GM19395 (cell line): ENCODE data around the gene ASB8.
A peak's percentile ranks its signal among the peaks of the same experiment; 100 is the strongest.
"Not testable (repeated sequence)": the region's sequence is repeated elsewhere in the genome, so short reads cannot be mapped to it uniquely, and the experiment has no call there.

ENCODE experiments used
- ATAC-seq: cut with Tn5 transposase; IDR thresholded peaks from one replicate; pipeline ENCODE4 v1.9.1; 2021; ENCODE audit warnings: mild to moderate bottlenecking, moderate library complexity; ENCODE audit not compliant: unreplicated experiment

Gene ASB8

GRCh38 chr12:48142818-48143674 is 14.3 kb downstream of the ASB8 start:
- no peak for ATAC-seq

DNA sequence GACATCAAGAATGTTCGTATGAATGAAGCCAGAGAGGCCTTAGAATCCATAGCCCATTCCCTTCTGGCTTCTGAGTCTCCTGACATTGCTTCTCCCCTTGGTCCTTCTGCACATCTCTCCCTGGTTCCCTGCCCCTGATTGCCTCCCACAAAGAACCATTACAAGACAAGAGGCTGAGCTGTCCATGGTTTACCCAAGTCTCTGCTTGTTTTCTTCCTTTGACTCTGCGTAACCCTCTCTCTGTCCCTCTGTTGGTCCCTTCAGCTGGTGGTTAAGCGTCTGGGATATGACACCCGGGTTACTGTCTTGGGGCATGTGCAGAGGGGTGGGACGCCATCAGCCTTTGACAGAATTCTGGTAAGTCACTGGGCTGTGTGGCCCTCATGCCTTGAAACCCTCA is 22.3 kb downstream of the ASB8 start:
- no peak for ATAC-seq

GRCh38 chr12:48132826-48133225 is 24.5 kb downstream of the ASB8 start:
- ATAC-seq: no peak

GRCh38 chr12:48131517-48131916 is 25.8 kb downstream of the ASB8 start:
- ATAC-seq: no peak

DNA sequence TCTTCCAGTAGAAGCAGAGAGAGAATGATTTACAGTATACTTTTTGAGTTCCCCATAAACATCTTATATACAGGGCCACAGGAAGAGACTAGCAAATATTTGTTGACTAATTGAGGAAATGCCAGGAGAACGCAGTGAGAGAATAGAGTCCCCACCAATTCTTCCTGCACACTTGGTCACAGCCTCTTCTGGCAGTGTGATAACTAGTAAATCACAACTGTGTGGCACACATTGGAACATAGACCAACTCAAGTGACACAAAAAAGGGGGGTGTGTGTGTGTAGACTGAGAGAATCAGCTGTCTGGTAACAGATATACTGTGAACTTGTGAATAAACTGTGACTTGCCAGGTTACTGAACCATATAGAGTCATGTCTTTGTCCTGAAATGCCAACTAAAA is 27.9 kb downstream of the ASB8 start:
- no peak for ATAC-seq

DNA sequence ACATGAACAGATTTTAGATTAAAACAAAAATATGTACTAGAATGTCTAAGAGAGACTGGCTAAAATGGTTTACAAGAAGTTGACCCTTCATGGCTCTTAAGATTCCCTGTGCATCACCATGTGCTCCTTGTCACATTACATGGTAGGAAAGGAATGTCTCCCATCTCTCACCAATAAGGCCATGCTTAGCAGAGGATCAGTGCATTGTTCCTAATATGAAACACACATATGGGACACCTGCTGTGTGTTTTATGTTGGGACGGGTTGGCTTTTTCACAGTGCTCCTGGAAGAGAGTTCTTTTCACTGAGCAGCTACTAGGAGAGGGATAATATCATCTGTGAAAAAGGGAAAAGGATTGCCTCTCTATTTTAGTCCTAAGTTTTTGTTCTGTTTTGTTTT is 28.5 kb downstream of the ASB8 start:
- no peak for ATAC-seq

- ATAC-seq: no peak
Observed at GRCh38 chr12:48126953-48127630, 30.2 kb downstream of the ASB8 start.

DNA sequence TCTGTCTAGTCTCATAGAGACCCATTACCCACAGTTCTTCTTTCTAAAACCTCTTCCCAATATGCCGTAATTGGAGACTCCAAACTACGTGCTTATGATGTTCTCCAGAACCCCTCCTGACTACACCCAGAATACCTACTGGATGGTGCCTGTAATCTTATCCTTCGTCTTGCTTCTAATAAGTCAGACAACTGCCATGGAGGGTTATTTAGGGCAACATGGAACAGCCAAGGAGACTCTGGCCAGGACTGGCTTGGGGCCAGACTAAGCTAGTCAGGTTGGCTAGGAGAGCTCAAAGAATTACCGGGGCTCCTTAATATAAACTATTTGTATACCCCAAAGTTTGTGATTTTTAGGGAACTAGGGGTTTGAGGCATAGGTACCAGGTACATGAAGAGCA is 31.3 kb downstream of the ASB8 start:
- ATAC-seq: no peak

DNA sequence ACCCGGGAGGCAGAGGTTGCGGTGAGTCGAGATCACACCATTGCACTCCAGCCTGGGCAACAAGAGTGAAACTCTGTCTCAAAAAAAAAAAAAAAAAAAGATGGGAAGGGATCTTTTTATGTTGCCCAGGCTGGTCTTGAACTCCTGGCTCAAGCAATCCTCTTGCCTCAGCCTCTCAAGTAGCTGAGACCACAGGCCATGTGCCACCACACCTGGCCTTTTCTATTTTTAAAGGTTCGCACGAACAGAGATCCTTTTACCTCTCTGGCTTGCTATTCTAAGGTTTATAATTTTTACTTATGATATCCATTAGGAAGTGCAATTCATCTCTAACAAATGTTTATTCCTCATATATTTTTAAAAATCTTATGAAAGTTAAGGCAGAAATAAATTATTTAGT is 31.8 kb downstream of the ASB8 start:
- ATAC-seq: not testable (repeated sequence)

GRCh38 chr12:48123169-48123568 is 34.1 kb downstream of the ASB8 start:
- ATAC-seq: no peak

- ATAC-seq: no peak
Observed at GRCh38 chr12:48122065-48122834, 35.1 kb downstream of the ASB8 start.

- no peak for ATAC-seq
Observed at GRCh38 chr12:48121522-48121921, 35.8 kb downstream of the ASB8 start.

DNA sequence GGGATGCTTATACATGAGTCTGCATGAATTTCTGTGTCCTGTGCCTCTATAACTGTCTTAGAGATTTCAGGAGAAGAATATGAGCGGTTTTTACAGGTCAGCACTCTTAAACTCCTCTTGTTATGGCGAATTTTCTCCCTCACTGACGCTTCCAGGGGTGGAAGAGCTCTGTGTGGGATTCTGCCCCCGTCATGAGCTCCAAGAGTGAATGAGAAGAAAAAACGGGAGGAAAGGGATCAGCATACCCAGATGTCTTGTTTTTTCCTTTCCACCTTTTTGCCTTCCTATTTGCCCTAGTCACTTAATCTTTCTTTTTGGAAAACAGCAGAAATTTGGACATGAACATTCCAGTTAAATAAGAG is 37.5 kb downstream of the ASB8 start:
- ATAC-seq: peak; percentile 1

- ATAC-seq: peak; percentile 100
Observed at GRCh38 chr12:48119078-48119833, 38.1 kb downstream of the ASB8 start, which contains the start of gene PFKM. TSS of gene PFKM (plus strand) at chr12:48119364. CDS start at chr12:48122775, 3,411 bp downstream.

DNA sequence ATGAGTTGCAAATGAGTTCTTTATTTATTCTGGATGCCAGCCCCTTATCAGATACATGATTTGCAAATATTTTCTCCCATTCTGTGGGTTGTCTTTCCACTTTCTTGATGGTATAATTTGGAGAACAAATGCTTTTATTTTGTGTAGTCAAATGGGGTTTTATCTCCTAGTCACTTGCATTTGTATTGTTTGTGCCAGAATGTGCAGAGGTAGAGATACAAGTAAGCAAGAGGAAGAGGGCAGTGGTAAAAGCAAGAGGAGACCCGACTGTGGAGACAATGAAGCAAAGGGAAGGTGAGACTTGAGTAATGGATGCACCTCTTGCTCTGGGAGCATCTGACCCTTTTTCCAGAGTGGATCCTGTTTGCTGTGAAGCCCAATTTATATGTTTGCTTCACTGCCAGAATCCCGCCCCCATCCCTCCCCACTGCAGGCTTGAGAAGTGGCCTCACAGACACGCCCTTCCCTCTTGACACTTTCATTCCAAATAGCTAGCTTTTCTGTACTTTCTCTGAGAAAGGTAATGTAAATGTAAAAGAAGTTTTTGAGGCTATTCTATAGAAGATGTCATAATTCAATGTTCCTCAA is 38.9 kb downstream of the ASB8 start:
- ATAC-seq: no peak

GRCh38 chr12:48115957-48116356 is 41.4 kb downstream of the ASB8 start:
- ATAC-seq: no peak

- not testable (repeated sequence) for ATAC-seq
Observed at GRCh38 chr12:48111312-48111693, 46.0 kb downstream of the ASB8 start.

- no peak for ATAC-seq
Observed at GRCh38 chr12:48110691-48111311, 46.5 kb downstream of the ASB8 start.

GRCh38 chr12:48109424-48109823 is 47.9 kb downstream of the ASB8 start:
- ATAC-seq: no peak
